NT2/D1 (cell line): ENCODE results near the gene MAGI2.

Experiments used
- SUZ12 ChIP-seq: IDR thresholded peaks from 2 replicates; pipeline ENCODE4 v1.6.1; 2011; ENCODE audit not compliant: insufficient read length, insufficient read depth; ENCODE audit errors: extremely low read depth
- YY1 ChIP-seq: IDR thresholded peaks from 2 replicates; pipeline ENCODE4 v1.6.1; 2011; ENCODE audit not compliant: insufficient read length, insufficient read depth
- ZNF274 ChIP-seq: IDR thresholded peaks from 2 replicates; pipeline ENCODE4 v1.6.1; 2011; ENCODE audit warnings: mild to moderate bottlenecking, low read depth, low read length

GRCh38 chr7:78350391-78350790, 1103.1 kb downstream of the MAGI2 start:
- TF ChIP-seq YY1: no peak
- no peak for TF ChIP-seq ZNF274
- no peak for TF ChIP-seq SUZ12
